ENCODE results near the gene BCDIN3D.

GRCh38 chr12:49831717-49832116 lies 11.2 kb downstream of the BCDIN3D start:
- TF ChIP-seq, protein P1, sequence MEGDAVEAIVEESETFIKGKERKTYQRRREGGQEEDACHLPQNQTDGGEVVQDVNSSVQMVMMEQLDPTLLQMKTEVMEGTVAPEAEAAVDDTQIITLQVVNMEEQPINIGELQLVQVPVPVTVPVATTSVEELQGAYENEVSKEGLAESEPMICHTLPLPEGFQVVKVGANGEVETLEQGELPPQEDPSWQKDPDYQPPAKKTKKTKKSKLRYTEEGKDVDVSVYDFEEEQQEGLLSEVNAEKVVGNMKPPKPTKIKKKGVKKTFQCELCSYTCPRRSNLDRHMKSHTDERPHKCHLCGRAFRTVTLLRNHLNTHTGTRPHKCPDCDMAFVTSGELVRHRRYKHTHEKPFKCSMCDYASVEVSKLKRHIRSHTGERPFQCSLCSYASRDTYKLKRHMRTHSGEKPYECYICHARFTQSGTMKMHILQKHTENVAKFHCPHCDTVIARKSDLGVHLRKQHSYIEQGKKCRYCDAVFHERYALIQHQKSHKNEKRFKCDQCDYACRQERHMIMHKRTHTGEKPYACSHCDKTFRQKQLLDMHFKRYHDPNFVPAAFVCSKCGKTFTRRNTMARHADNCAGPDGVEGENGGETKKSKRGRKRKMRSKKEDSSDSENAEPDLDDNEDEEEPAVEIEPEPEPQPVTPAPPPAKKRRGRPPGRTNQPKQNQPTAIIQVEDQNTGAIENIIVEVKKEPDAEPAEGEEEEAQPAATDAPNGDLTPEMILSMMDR (IDR thresholded peaks at IDR 0.05; ENCODE audit: low read depth, low read length, missing input control), result no peak
- TF ChIP-seq, protein P2, sequence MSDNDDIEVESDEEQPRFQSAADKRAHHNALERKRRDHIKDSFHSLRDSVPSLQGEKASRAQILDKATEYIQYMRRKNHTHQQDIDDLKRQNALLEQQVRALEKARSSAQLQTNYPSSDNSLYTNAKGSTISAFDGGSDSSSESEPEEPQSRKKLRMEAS (IDR thresholded peaks at IDR 0.05), result no peak
- TF ChIP-seq SP1 (IDR thresholded peaks at IDR 0.05), result no peak
- TF ChIP-seq REST (IDR thresholded peaks at IDR 0.05), result no peak
- TF ChIP-seq JUND (IDR thresholded peaks at IDR 0.05), result no peak
- TF ChIP-seq GABPA (IDR thresholded peaks at IDR 0.05 in 1 of 2, conservative IDR thresholded peaks at IDR 0.05 in 1 of 2), result no peak
- TF ChIP-seq TAF1 (conservative IDR thresholded peaks at IDR 0.05), result no peak
- TF ChIP-seq, protein P3, sequence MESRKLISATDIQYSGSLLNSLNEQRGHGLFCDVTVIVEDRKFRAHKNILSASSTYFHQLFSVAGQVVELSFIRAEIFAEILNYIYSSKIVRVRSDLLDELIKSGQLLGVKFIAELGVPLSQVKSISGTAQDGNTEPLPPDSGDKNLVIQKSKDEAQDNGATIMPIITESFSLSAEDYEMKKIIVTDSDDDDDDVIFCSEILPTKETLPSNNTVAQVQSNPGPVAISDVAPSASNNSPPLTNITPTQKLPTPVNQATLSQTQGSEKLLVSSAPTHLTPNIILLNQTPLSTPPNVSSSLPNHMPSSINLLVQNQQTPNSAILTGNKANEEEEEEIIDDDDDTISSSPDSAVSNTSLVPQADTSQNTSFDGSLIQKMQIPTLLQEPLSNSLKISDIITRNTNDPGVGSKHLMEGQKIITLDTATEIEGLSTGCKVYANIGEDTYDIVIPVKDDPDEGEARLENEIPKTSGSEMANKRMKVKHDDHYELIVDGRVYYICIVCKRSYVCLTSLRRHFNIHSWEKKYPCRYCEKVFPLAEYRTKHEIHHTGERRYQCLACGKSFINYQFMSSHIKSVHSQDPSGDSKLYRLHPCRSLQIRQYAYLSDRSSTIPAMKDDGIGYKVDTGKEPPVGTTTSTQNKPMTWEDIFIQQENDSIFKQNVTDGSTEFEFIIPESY (IDR thresholded peaks at IDR 0.05), result no peak
- TF ChIP-seq FOXA1 (IDR thresholded peaks at IDR 0.05), result no peak
- TF ChIP-seq, protein P4, sequence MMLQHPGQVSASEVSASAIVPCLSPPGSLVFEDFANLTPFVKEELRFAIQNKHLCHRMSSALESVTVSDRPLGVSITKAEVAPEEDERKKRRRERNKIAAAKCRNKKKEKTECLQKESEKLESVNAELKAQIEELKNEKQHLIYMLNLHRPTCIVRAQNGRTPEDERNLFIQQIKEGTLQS (IDR thresholded peaks at IDR 0.05), result no peak
- no peak for TF ChIP-seq YY1 (IDR thresholded peaks at IDR 0.05)
